Measurements from ENCODE around the gene FSHR. TPM values are rescaled to one million over a fixed set of nuclear protein-coding genes. Genes with fewer than 3 reads are reported as not detected.

Gene FSHR
- total RNA-seq, 2 donors from 2014 or later, result not detected

- no peak overlapping the region for H3K4me3 Mint-ChIP-seq
- H3K27me3 Mint-ChIP-seq (ENCODE audit: low read depth), result no peaks in the 10 kb centered on the region
- ATAC-seq (replicated peaks in 1 of 2) (no peak), DNase-seq (no peak)
- no peaks in the 10 kb centered on the region for H3K36me3 Mint-ChIP-seq (ENCODE audit: insufficient read depth in 2 of 2)
- H3K9me3 Mint-ChIP-seq, result peaks cover 3 to 4% of the 10 kb centered on the region in 2 donors
- H3K4me1 Mint-ChIP-seq (ENCODE audit: low read depth), result no peaks in the 10 kb centered on the region
- no peak overlapping the region for H3K27ac Mint-ChIP-seq
These were observed 151.6 kb downstream of the FSHR start for GRCh38 chr2:49002750-49003149.

- Mint-ChIP-seq H3K9me3 (no peaks in the 10 kb centered on the region), H3K27ac (no peak overlapping the region), H3K4me3 (no peak overlapping the region), H3K4me1 (ENCODE audit: low read depth) (no peaks in the 10 kb centered on the region), H3K36me3 (ENCODE audit: insufficient read depth in 2 of 2) (no peaks in the 10 kb centered on the region), H3K27me3 (ENCODE audit: low read depth) (no peaks in the 10 kb centered on the region)
- DNase-seq (no peak), ATAC-seq (replicated peaks in 1 of 2) (no peak)
These were observed 153.6 kb downstream of the FSHR start for GRCh38 chr2:49000695-49001094.

- ATAC-seq (replicated peaks in 1 of 2), result no peak
- Mint-ChIP-seq H3K4me3 (no peak overlapping the region), H3K36me3 (ENCODE audit: insufficient read depth in 2 of 2) (no peaks in the 10 kb centered on the region), H3K4me1 (ENCODE audit: low read depth) (no peaks in the 10 kb centered on the region), H3K27ac (no peak overlapping the region), H3K27me3 (ENCODE audit: low read depth) (no peaks in the 10 kb centered on the region), H3K9me3 (no peaks in the 10 kb centered on the region)
- DNase-seq, result no peak
These were observed 155.9 kb downstream of the FSHR start for GRCh38 chr2:48998449-48998848.

- Mint-ChIP-seq H3K9me3 (peaks cover 0 to 2% of the 10 kb centered on the region in 2 donors), H3K27me3 (ENCODE audit: low read depth) (no peaks in the 10 kb centered on the region), H3K4me3 (no peak overlapping the region), H3K27ac (no peak overlapping the region), H3K4me1 (ENCODE audit: low read depth) (no peaks in the 10 kb centered on the region), H3K36me3 (ENCODE audit: insufficient read depth in 2 of 2) (no peaks in the 10 kb centered on the region)
- DNase-seq, result no peak
- no peak for ATAC-seq (replicated peaks in 1 of 2)
These were observed 160.7 kb downstream of the FSHR start for GRCh38 chr2:48993576-48993975.

GRCh38 chr2:48991415-48992131, 162.7 kb downstream of the FSHR start:
- H3K27ac Mint-ChIP-seq, result no peak overlapping the region
- DNase-seq (no peak), ATAC-seq (replicated peaks in 1 of 2) (no peak)
- H3K27me3 Mint-ChIP-seq (ENCODE audit: low read depth), result no peaks in the 10 kb centered on the region
- no peaks in the 10 kb centered on the region for H3K4me1 Mint-ChIP-seq (ENCODE audit: low read depth)
- H3K36me3 Mint-ChIP-seq (ENCODE audit: insufficient read depth in 2 of 2), result no peaks in the 10 kb centered on the region
- H3K4me3 Mint-ChIP-seq, result no peak overlapping the region
- peaks cover 0 to 2% of the 10 kb centered on the region in 2 donors for H3K9me3 Mint-ChIP-seq

GRCh38 chr2:48984922-48985321, 169.4 kb downstream of the FSHR start:
- Mint-ChIP-seq H3K4me1 (ENCODE audit: low read depth) (no peaks in the 10 kb centered on the region), H3K4me3 (no peak overlapping the region), H3K9me3 (no peaks in the 10 kb centered on the region), H3K27ac (no peak overlapping the region), H3K36me3 (ENCODE audit: insufficient read depth in 2 of 2) (no peaks in the 10 kb centered on the region), H3K27me3 (ENCODE audit: low read depth) (no peaks in the 10 kb centered on the region)
- no peak for ATAC-seq (replicated peaks in 1 of 2)
- no peak for DNase-seq

- Mint-ChIP-seq H3K9me3 (no peaks in the 10 kb centered on the region), H3K36me3 (ENCODE audit: insufficient read depth in 2 of 2) (no peaks in the 10 kb centered on the region), H3K4me1 (ENCODE audit: low read depth) (no peaks in the 10 kb centered on the region), H3K4me3 (no peak overlapping the region), H3K27ac (no peak overlapping the region), H3K27me3 (ENCODE audit: low read depth) (no peaks in the 10 kb centered on the region)
- DNase-seq, result no peak
- no peak for ATAC-seq (replicated peaks in 1 of 2)
These were observed 170.8 kb downstream of the FSHR start for GRCh38 chr2:48983551-48983950.

GRCh38 chr2:48982887-48983435, 171.4 kb downstream of the FSHR start:
- no peak overlapping the region for H3K27ac Mint-ChIP-seq
- H3K9me3 Mint-ChIP-seq, result no peaks in the 10 kb centered on the region
- no peak for DNase-seq
- H3K27me3 Mint-ChIP-seq (ENCODE audit: low read depth), result no peaks in the 10 kb centered on the region
- H3K36me3 Mint-ChIP-seq (ENCODE audit: insufficient read depth in 2 of 2), result no peaks in the 10 kb centered on the region
- H3K4me3 Mint-ChIP-seq, result no peak overlapping the region
- H3K4me1 Mint-ChIP-seq (ENCODE audit: low read depth), result no peaks in the 10 kb centered on the region
- no peak for ATAC-seq (replicated peaks in 1 of 2)

- Mint-ChIP-seq H3K36me3 (ENCODE audit: insufficient read depth in 2 of 2) (no peaks in the 10 kb centered on the region), H3K9me3 (no peaks in the 10 kb centered on the region), H3K27ac (no peak overlapping the region), H3K4me3 (no peak overlapping the region), H3K27me3 (ENCODE audit: low read depth) (no peaks in the 10 kb centered on the region), H3K4me1 (ENCODE audit: low read depth) (no peaks in the 10 kb centered on the region)
- no peak for ATAC-seq (replicated peaks in 1 of 2)
- DNase-seq, result no peak
These were observed 173.5 kb downstream of the FSHR start for GRCh38 chr2:48980846-48981245.

- H3K27ac Mint-ChIP-seq, result no peak overlapping the region
- H3K9me3 Mint-ChIP-seq, result no peaks in the 10 kb centered on the region
- no peaks in the 10 kb centered on the region for H3K27me3 Mint-ChIP-seq (ENCODE audit: low read depth)
- H3K36me3 Mint-ChIP-seq (ENCODE audit: insufficient read depth in 2 of 2), result no peaks in the 10 kb centered on the region
- no peaks in the 10 kb centered on the region for H3K4me1 Mint-ChIP-seq (ENCODE audit: low read depth)
- ATAC-seq (replicated peaks in 1 of 2), result no peak
- H3K4me3 Mint-ChIP-seq, result no peak overlapping the region
- DNase-seq, result no peak
These were observed 174.6 kb downstream of the FSHR start for GRCh38 chr2:48979691-48980090.

- ATAC-seq (replicated peaks in 1 of 2), result no peak
- H3K36me3 Mint-ChIP-seq (ENCODE audit: insufficient read depth in 2 of 2), result no peaks in the 10 kb centered on the region
- no peak overlapping the region for H3K27ac Mint-ChIP-seq
- H3K9me3 Mint-ChIP-seq, result no peaks in the 10 kb centered on the region
- no peak for DNase-seq
- H3K4me1 Mint-ChIP-seq (ENCODE audit: low read depth), result no peaks in the 10 kb centered on the region
- no peak overlapping the region for H3K4me3 Mint-ChIP-seq
- no peaks in the 10 kb centered on the region for H3K27me3 Mint-ChIP-seq (ENCODE audit: low read depth)
These were observed 176.2 kb downstream of the FSHR start for GRCh38 chr2:48978131-48978530.

- DNase-seq (no peak), ATAC-seq (replicated peaks in 1 of 2) (no peak)
- Mint-ChIP-seq H3K27ac (no peak overlapping the region), H3K4me3 (no peak overlapping the region), H3K36me3 (ENCODE audit: insufficient read depth in 2 of 2) (no peaks in the 10 kb centered on the region), H3K27me3 (ENCODE audit: low read depth) (no peaks in the 10 kb centered on the region), H3K9me3 (no peaks in the 10 kb centered on the region), H3K4me1 (ENCODE audit: low read depth) (no peaks in the 10 kb centered on the region)
These were observed 182.5 kb downstream of the FSHR start for GRCh38 chr2:48971801-48972200.

- H3K4me3 Mint-ChIP-seq, result no peak overlapping the region
- no peaks in the 10 kb centered on the region for H3K27me3 Mint-ChIP-seq (ENCODE audit: low read depth)
- no peak for ATAC-seq (replicated peaks in 1 of 2)
- H3K4me1 Mint-ChIP-seq (ENCODE audit: low read depth), result no peaks in the 10 kb centered on the region
- no peaks in the 10 kb centered on the region for H3K9me3 Mint-ChIP-seq
- no peak overlapping the region for H3K27ac Mint-ChIP-seq
- no peak for DNase-seq
- H3K36me3 Mint-ChIP-seq (ENCODE audit: insufficient read depth in 2 of 2), result no peaks in the 10 kb centered on the region
These were observed 186.3 kb downstream of the FSHR start for GRCh38 chr2:48968011-48968410.

- H3K4me1 Mint-ChIP-seq (ENCODE audit: low read depth), result no peaks in the 10 kb centered on the region
- no peak overlapping the region for H3K4me3 Mint-ChIP-seq
- no peak for DNase-seq
- H3K27me3 Mint-ChIP-seq (ENCODE audit: low read depth), result no peaks in the 10 kb centered on the region
- H3K9me3 Mint-ChIP-seq, result peaks cover 4 to 5% of the 10 kb centered on the region in 2 donors
- H3K27ac Mint-ChIP-seq, result no peak overlapping the region
- ATAC-seq (replicated peaks in 1 of 2), result no peak
- no peaks in the 10 kb centered on the region for H3K36me3 Mint-ChIP-seq (ENCODE audit: insufficient read depth in 2 of 2)
These were observed 189.1 kb downstream of the FSHR start for GRCh38 chr2:48965204-48965603.
